CD4-positive, CD25-positive, alpha-beta regulatory T cell (primary cell): ENCODE data around the gene SERTAD4. TPM values are rescaled to one million over a fixed set of nuclear protein-coding genes. Genes with fewer than 3 reads are reported as not detected.

Experiments
- ATAC-seq, 2 donors: fragments of 150-1000 bp; cut with Tn5 transposase; one replicate each; pipeline ENCODE4 v1.10.0; 2021; ENCODE audit warnings: low read depth in 2 of 2, moderate number of reproducible peaks in 2 of 2, moderate library complexity in 1 of 2
- DNase-seq, 3 donors: peaks; one replicate each; pipeline versions ENCODE4 v3.0.0 to v3.0.0-alpha.2; 2012 to 2022; ENCODE audit warnings: mixed read lengths in 1 of 3
- H3K27ac ChIP-seq: one replicate; pipeline ENCODE4 v1.7.0; 2013; ENCODE audit warnings: mild to moderate bottlenecking, low read length; ENCODE audit not compliant: insufficient read depth, poor library complexity, severe bottlenecking
- H3K27me3 ChIP-seq: one replicate; pipeline ENCODE4 v1.7.0; 2013; ENCODE audit warnings: low read length; ENCODE audit not compliant: control insufficient read depth, insufficient read depth
- H3K36me3 ChIP-seq: one replicate; pipeline ENCODE4 v1.7.0; 2013; ENCODE audit warnings: mild to moderate bottlenecking, low read length, moderate library complexity; ENCODE audit not compliant: control insufficient read depth, insufficient read depth
- H3K4me1 ChIP-seq: 2 replicates; pipeline ENCODE4 v1.7.0; 2013; ENCODE audit warnings: mild to moderate bottlenecking, low read length; ENCODE audit not compliant: insufficient read depth, control insufficient read depth, poor library complexity, severe bottlenecking
- H3K4me3 ChIP-seq: one replicate; pipeline ENCODE4 v1.7.0; 2013; ENCODE audit warnings: low read depth, mild to moderate bottlenecking, low read length, moderate library complexity
- H3K9me3 ChIP-seq, 2 experiments: 1 replicate in 1 of 2; 2 replicates in 1 of 2; pipeline ENCODE4 v1.7.0; 2013; ENCODE audit warnings: low read length in 2 of 2, mild to moderate bottlenecking in 1 of 2, moderate library complexity in 1 of 2; ENCODE audit not compliant: control insufficient read depth in 2 of 2
- H3K27ac Mint-ChIP-seq, 3 donors: one replicate each; pipeline ENCODE4 v1.8.0; 2020 to 2022; ENCODE audit warnings: mild to moderate bottlenecking in 3 of 3, mixed read lengths in 3 of 3, moderate library complexity in 2 of 3
- H3K27me3 Mint-ChIP-seq: one replicate; pipeline ENCODE4 v1.8.0; 2022; ENCODE audit warnings: mild to moderate bottlenecking, mixed read lengths
- H3K36me3 Mint-ChIP-seq: one replicate; pipeline ENCODE4 v1.8.0; 2020; ENCODE audit warnings: mixed read lengths
- H3K4me1 Mint-ChIP-seq, 4 donors: one replicate each; pipeline ENCODE4 v1.8.0; 2020 to 2022; ENCODE audit warnings: mixed read lengths in 4 of 4, mild to moderate bottlenecking in 1 of 4
- H3K4me3 Mint-ChIP-seq, 4 donors: one replicate each; pipeline ENCODE4 v1.8.0; 2020 to 2022; ENCODE audit warnings: mild to moderate bottlenecking in 4 of 4, mixed read lengths in 4 of 4, moderate library complexity in 3 of 4
- H3K9me3 Mint-ChIP-seq, 7 donors: one replicate each; pipeline ENCODE4 v1.8.0; 2020 to 2022; ENCODE audit warnings: mixed read lengths in 7 of 7, mild to moderate bottlenecking in 3 of 7, moderate library complexity in 2 of 7
- polyA plus RNA-seq, 4 donors: library from polyadenylated mRNA; unstranded; fragments of 300-500 nt; fragmentation: Illumina TruSeq; gene quantifications; one replicate each; pipeline ENCODE4 v1.2.3, GENCODE V29; 2021
- total RNA-seq: library from RNA; stranded (reverse); gene quantifications from one replicate; pipeline ENCODE4 v1.2.3, GENCODE V29; 2022

Gene SERTAD4
- total and polyA plus RNA-seq, 5 donors from 2014 or later: not detected

GRCh38 chr1:210241121-210241520 is 8.5 kb downstream of the SERTAD4 start:
- H3K27me3 Mint-ChIP-seq: peaks cover 32% of the 10 kb centered on the region
- no peak overlapping the region for H3K4me3 Mint-ChIP-seq
- Histone ChIP-seq H3K9me3 (no peaks in the 10 kb centered on the region), H3K36me3 (no peaks in the 10 kb centered on the region), H3K4me1 (no peaks in the 10 kb centered on the region), H3K27me3 (peaks cover 26% of the 10 kb centered on the region), H3K27ac (no peak overlapping the region), H3K4me3 (no peak overlapping the region)
- no peak overlapping the region for H3K27ac Mint-ChIP-seq
- H3K4me1 Mint-ChIP-seq: no peaks in the 10 kb centered on the region
- H3K36me3 Mint-ChIP-seq: no peaks in the 10 kb centered on the region
- DNase-seq: no peak
- ATAC-seq: no peak
- H3K9me3 Mint-ChIP-seq: peaks cover 0 to 2% (median 0%) of the 10 kb centered on the region in 7 donors

- H3K4me3 ChIP-seq: no peak overlapping the region
- Mint-ChIP-seq H3K4me1 (no peaks in the 10 kb centered on the region), H3K36me3 (no peaks in the 10 kb centered on the region), H3K9me3 (peaks cover 0 to 2% (median 0%) of the 10 kb centered on the region in 7 donors), H3K4me3 (no peak overlapping the region), H3K27ac (no peak overlapping the region), H3K27me3 (peaks cover 40% of the 10 kb centered on the region)
- H3K36me3 ChIP-seq: no peaks in the 10 kb centered on the region
- no peak for DNase-seq
- H3K9me3 ChIP-seq: no peaks in the 10 kb centered on the region
- no peak for ATAC-seq
- H3K27me3 ChIP-seq: peaks cover 29% of the 10 kb centered on the region
- H3K27ac ChIP-seq: no peak overlapping the region
- no peaks in the 10 kb centered on the region for H3K4me1 ChIP-seq
Observed at GRCh38 chr1:210244746-210245367, 12.3 kb downstream of the SERTAD4 start.

- H3K4me1 Mint-ChIP-seq: peaks cover 0 to 8% (median 3%) of the 10 kb centered on the region in 4 donors
- Histone ChIP-seq H3K36me3 (no peaks in the 10 kb centered on the region), H3K9me3 (no peaks in the 10 kb centered on the region), H3K4me1 (peaks cover 3% of the 10 kb centered on the region), H3K27ac (no peak overlapping the region), H3K27me3 (peaks cover 31% of the 10 kb centered on the region), H3K4me3 (no peak overlapping the region)
- H3K27me3 Mint-ChIP-seq: peaks cover 38% of the 10 kb centered on the region
- ATAC-seq (no peak), DNase-seq (no peak)
- H3K9me3 Mint-ChIP-seq: peaks cover 0 to 2% (median 0%) of the 10 kb centered on the region in 7 donors
- H3K36me3 Mint-ChIP-seq: no peaks in the 10 kb centered on the region
- no peak overlapping the region for H3K27ac Mint-ChIP-seq
- H3K4me3 Mint-ChIP-seq: no peak overlapping the region
Observed at GRCh38 chr1:210246447-210246846, 13.9 kb downstream of the SERTAD4 start.

DNA sequence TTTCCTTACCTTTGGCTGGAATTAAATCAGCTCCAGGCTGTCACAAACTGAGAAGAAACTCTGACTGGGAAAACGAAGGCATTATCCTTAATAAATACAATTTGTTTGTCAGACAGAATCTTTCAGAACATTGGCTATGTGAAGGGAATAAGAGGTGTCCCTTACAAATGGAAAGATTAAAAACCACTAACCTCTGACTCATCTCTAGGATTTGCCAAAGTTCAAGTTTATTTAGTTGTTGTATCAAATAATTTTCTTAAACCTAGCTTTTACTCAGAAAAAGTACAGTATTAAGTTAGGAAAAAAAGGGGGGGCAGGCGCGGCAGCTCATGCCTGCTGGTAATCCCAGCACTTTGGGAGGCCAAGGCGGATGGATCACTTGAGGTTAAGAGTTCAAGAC is 15.7 kb downstream of the SERTAD4 start:
- Histone ChIP-seq H3K9me3 (no peaks in the 10 kb centered on the region), H3K27me3 (peaks cover 40% of the 10 kb centered on the region), H3K27ac (no peak overlapping the region), H3K4me1 (peaks cover 6% of the 10 kb centered on the region), H3K4me3 (no peak overlapping the region), H3K36me3 (no peaks in the 10 kb centered on the region)
- Mint-ChIP-seq H3K36me3 (no peaks in the 10 kb centered on the region), H3K27me3 (peaks cover 47% of the 10 kb centered on the region), H3K4me3 (no peak overlapping the region), H3K4me1 (peaks cover 0 to 14% (median 4%) of the 10 kb centered on the region in 4 donors), H3K9me3 (peaks cover 0 to 2% (median 0%) of the 10 kb centered on the region in 7 donors), H3K27ac (no peak overlapping the region)
- DNase-seq (no peak), ATAC-seq (no peak)

GRCh38 chr1:210250665-210250997 is 18.0 kb downstream of the SERTAD4 start:
- Histone ChIP-seq H3K4me3 (no peak overlapping the region), H3K27ac (no peak overlapping the region), H3K9me3 (no peaks in the 10 kb centered on the region), H3K4me1 (peaks cover 6% of the 10 kb centered on the region), H3K36me3 (no peaks in the 10 kb centered on the region), H3K27me3 (peaks cover 50% of the 10 kb centered on the region)
- H3K27me3 Mint-ChIP-seq: peaks cover 61% of the 10 kb centered on the region
- H3K27ac Mint-ChIP-seq: no peak overlapping the region
- peak overlapping the region in 3 of 4 donors; percentile 30 to 62 (median 47) for H3K4me3 Mint-ChIP-seq
- no peak for ATAC-seq
- no peak for DNase-seq
- peaks cover 0 to 14% (median 4%) of the 10 kb centered on the region in 4 donors for H3K4me1 Mint-ChIP-seq
- peaks cover 0 to 1% (median 0%) of the 10 kb centered on the region in 7 donors for H3K9me3 Mint-ChIP-seq
- no peaks in the 10 kb centered on the region for H3K36me3 Mint-ChIP-seq

DNA sequence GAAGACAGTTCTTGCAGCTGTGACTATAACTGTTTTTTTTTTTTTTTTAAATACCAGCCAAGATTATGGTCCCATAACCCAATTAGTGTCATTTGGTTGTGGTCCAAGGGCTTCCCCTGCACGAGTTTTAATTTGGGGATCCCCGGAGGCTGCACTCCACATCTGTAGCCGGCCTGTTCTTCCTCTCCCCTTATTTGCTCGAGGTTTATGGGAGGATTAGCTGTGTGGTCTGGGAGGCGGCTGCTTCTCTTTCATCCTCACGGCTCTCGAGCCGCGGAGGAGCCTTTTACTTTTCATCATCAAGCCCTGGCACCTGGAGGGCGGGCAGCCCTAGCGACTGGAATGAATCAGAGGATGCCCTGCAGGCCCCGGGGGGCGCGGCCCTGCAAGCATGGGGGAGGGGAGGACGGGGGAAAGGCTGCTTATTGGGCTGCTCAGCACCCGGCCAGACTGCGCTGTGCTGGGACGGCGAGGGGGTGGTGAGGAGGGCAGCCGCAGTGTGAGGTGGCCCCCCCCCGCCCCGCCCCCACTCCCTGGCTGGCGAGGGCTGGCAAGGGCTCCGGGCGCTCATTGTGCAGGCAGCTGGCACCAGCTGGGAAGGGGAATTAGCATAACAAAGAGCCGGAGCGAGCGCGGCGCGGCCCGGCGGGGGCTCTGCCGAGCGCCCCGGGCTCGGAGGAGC is 18.5 kb downstream of the SERTAD4 start:
- H3K4me3 Mint-ChIP-seq: peak overlapping the region in 1 of 4 donors; percentile 52

GRCh38 chr1:210251680-210252490 is 19.3 kb downstream of the SERTAD4 start:
- Mint-ChIP-seq H3K27me3 (peaks cover 60% of the 10 kb centered on the region), H3K36me3 (no peaks in the 10 kb centered on the region), H3K4me3 (peak overlapping the region in 2 of 4 donors; percentile 65 to 77), H3K9me3 (peaks cover 0 to 1% (median 0%) of the 10 kb centered on the region in 7 donors), H3K4me1 (peaks cover 0 to 14% (median 4%) of the 10 kb centered on the region in 4 donors), H3K27ac (no peak overlapping the region)
- peaks cover 6% of the 10 kb centered on the region for H3K4me1 ChIP-seq
- H3K36me3 ChIP-seq: no peaks in the 10 kb centered on the region
- no peak for DNase-seq
- no peak overlapping the region for H3K4me3 ChIP-seq
- peaks cover 44% of the 10 kb centered on the region for H3K27me3 ChIP-seq
- no peaks in the 10 kb centered on the region for H3K9me3 ChIP-seq
- no peak overlapping the region for H3K27ac ChIP-seq
- ATAC-seq: no peak

More for the DNA sequence above, 18.5 kb downstream of the SERTAD4 start:
- Mint-ChIP-seq H3K9me3 (peaks cover 0 to 1% (median 0%) of the 10 kb centered on the region in 7 donors), H3K36me3 (no peaks in the 10 kb centered on the region), H3K4me1 (peaks cover 0 to 14% (median 4%) of the 10 kb centered on the region in 4 donors), H3K27me3 (peaks cover 64% of the 10 kb centered on the region), H3K27ac (no peak overlapping the region)
- Histone ChIP-seq H3K4me1 (peaks cover 6% of the 10 kb centered on the region), H3K36me3 (no peaks in the 10 kb centered on the region), H3K9me3 (no peaks in the 10 kb centered on the region), H3K4me3 (no peak overlapping the region), H3K27me3 (peaks cover 49% of the 10 kb centered on the region), H3K27ac (no peak overlapping the region)
- DNase-seq (no peak), ATAC-seq (no peak)
